Measurements from ENCODE around the gene CDHR2. TPM values are rescaled to one million over a fixed set of nuclear protein-coding genes. Genes with fewer than 3 reads are reported as not detected.

The CDHR2 gene
- total and polyA plus RNA-seq, 2 of the 13 experiments (the other 11 are each of a cell fraction or from before 2014, with no cell fraction given) = 17.9 to 20.9 TPM

GRCh38 chr5:176536132-176536901 lies 12.8 kb upstream of the CDHR2 start (continued):
- no peak for TF ChIP-seq ZNF18 (CRISPR knock-in tag; IDR thresholded peaks at IDR 0.05; ENCODE audit: insufficient replicate concordance)
- no peak for TF ChIP-seq ZNF766 (CRISPR knock-in tag; IDR thresholded peaks at IDR 0.05; ENCODE audit: borderline replicate concordance)
- TF ChIP-seq HMGXB3 (CRISPR knock-in tag; IDR thresholded peaks at IDR 0.05; ENCODE audit: borderline replicate concordance) = no peak
- TF ChIP-seq HIVEP1 (CRISPR knock-in tag; IDR thresholded peaks at IDR 0.05) = peak; percentile 48
- TF ChIP-seq, protein P1, sequence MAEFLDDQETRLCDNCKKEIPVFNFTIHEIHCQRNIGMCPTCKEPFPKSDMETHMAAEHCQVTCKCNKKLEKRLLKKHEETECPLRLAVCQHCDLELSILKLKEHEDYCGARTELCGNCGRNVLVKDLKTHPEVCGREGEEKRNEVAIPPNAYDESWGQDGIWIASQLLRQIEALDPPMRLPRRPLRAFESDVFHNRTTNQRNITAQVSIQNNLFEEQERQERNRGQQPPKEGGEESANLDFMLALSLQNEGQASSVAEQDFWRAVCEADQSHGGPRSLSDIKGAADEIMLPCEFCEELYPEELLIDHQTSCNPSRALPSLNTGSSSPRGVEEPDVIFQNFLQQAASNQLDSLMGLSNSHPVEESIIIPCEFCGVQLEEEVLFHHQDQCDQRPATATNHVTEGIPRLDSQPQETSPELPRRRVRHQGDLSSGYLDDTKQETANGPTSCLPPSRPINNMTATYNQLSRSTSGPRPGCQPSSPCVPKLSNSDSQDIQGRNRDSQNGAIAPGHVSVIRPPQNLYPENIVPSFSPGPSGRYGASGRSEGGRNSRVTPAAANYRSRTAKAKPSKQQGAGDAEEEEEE (CRISPR knock-in tag; IDR thresholded peaks at IDR 0.05; ENCODE audit: borderline replicate concordance) = no peak
- 0 out of 2 replicates have a peak, but pooled peaks have one; percentile 31 for TF ChIP-seq TSC22D2 (CRISPR knock-in tag; IDR thresholded peaks at IDR 0.05; ENCODE audit: borderline replicate concordance)
- TF ChIP-seq JUN (CRISPR knock-in tag; IDR thresholded peaks at IDR 0.05) = no peak; the same call in 1 of the 2 replicates
- TF ChIP-seq TEF (CRISPR knock-in tag; IDR thresholded peaks at IDR 0.05) = no peak
- TF ChIP-seq TMF1 (CRISPR knock-in tag; IDR thresholded peaks at IDR 0.05; ENCODE audit: low read depth) = 0 out of 2 replicates have a peak, but pooled peaks have one; percentile 67
- no peak for TF ChIP-seq RFXANK (CRISPR knock-in tag; IDR thresholded peaks at IDR 0.05)
- TF ChIP-seq ZNF556 (CRISPR knock-in tag; IDR thresholded peaks at IDR 0.05; ENCODE audit: borderline replicate concordance) = no peak
- TF ChIP-seq TCF7 (IDR thresholded peaks at IDR 0.05; ENCODE audit: low read depth) = peak; percentile 56; the same call in 1 of the 2 replicates
- peak; percentile 22; the same call in 1 of the 2 replicates for TF ChIP-seq MXD1 (CRISPR knock-in tag; IDR thresholded peaks at IDR 0.05)
- TF ChIP-seq YEATS4 (CRISPR knock-in tag; IDR thresholded peaks at IDR 0.05; ENCODE audit: borderline replicate concordance) = 0 out of 2 replicates have a peak, but pooled peaks have one; percentile 51
- TF ChIP-seq SIN3A (IDR thresholded peaks at IDR 0.05; ENCODE audit: borderline replicate concordance, low read depth, low read length) = peak; percentile 59
- TF ChIP-seq ZSCAN9 (CRISPR knock-in tag; IDR thresholded peaks at IDR 0.05; ENCODE audit: borderline replicate concordance) = no peak
- TF ChIP-seq, protein P2, sequence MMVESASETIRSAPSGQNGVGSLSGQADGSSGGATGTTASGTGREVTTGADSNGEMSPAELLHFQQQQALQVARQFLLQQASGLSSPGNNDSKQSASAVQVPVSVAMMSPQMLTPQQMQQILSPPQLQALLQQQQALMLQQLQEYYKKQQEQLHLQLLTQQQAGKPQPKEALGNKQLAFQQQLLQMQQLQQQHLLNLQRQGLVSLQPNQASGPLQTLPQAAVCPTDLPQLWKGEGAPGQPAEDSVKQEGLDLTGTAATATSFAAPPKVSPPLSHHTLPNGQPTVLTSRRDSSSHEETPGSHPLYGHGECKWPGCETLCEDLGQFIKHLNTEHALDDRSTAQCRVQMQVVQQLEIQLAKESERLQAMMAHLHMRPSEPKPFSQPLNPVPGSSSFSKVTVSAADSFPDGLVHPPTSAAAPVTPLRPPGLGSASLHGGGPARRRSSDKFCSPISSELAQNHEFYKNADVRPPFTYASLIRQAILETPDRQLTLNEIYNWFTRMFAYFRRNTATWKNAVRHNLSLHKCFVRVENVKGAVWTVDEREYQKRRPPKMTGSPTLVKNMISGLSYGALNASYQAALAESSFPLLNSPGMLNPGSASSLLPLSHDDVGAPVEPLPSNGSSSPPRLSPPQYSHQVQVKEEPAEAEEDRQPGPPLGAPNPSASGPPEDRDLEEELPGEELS (CRISPR knock-in tag; IDR thresholded peaks at IDR 0.05) = no peak

Measured in HepG2 (cell line).